Measurements from ENCODE around the gene PRDM16.

DNA sequence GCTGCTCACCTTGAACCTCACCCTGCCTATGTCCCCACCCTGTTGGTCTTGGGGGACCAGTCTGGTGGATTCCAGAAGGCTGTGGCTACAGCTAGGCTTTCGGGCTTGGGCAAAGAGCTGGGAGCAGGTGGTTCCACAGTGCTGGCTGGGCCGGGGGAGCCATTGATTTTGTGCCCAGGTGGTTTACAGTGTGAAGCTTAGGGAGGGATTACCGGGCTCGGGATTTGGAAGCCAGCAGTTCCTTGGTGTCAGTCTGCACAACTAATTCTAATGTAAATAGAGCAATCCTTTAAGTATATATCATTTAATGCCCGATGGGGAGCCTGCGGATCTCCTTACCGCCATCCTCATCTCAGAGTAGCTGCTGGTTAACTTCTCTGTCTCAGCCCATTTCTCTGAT lies 38.2 kb downstream of the PRDM16 start:
- TF ChIP-seq, protein P1, sequence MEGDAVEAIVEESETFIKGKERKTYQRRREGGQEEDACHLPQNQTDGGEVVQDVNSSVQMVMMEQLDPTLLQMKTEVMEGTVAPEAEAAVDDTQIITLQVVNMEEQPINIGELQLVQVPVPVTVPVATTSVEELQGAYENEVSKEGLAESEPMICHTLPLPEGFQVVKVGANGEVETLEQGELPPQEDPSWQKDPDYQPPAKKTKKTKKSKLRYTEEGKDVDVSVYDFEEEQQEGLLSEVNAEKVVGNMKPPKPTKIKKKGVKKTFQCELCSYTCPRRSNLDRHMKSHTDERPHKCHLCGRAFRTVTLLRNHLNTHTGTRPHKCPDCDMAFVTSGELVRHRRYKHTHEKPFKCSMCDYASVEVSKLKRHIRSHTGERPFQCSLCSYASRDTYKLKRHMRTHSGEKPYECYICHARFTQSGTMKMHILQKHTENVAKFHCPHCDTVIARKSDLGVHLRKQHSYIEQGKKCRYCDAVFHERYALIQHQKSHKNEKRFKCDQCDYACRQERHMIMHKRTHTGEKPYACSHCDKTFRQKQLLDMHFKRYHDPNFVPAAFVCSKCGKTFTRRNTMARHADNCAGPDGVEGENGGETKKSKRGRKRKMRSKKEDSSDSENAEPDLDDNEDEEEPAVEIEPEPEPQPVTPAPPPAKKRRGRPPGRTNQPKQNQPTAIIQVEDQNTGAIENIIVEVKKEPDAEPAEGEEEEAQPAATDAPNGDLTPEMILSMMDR (IDR thresholded peaks at IDR 0.05), result no peak
- TF ChIP-seq POLR2A (IDR thresholded peaks at IDR 0.05), result no peak
